MM.1S (cell line): ENCODE measurements around the gene CELF4.

Experiments
- DNase-seq: peaks from one replicate; pipeline ENCODE4 v3.0.0-alpha.2; 2015
- H2AFZ ChIP-seq: fragments of 300-600 bp; sonication (generic); 2 replicates; pipeline ENCODE4 v1.6.0; 2016; ENCODE audit warnings: antibody characterized with exemption, low read length
- H3F3A ChIP-seq: fragments of 300-600 bp; sonication (generic); 2 replicates; pipeline ENCODE4 v1.6.1; 2016; ENCODE audit warnings: mild to moderate bottlenecking, antibody characterized with exemption, low read length, moderate library complexity, mixed read lengths; ENCODE audit not compliant: insufficient read depth
- H3K27ac ChIP-seq: fragments of 300-600 bp; sonication (generic); 2 replicates; pipeline ENCODE4 v1.5.1; 2016; ENCODE audit warnings: mild to moderate bottlenecking, low read length
- H3K27me3 ChIP-seq: fragments of 300-600 bp; sonication (generic); replicated peaks from 2 replicates; pipeline ENCODE4 v1.6.0; 2016; ENCODE audit warnings: low read length; ENCODE audit not compliant: insufficient read depth
- H3K36me3 ChIP-seq: fragments of 300-600 bp; sonication (generic); replicated peaks from 2 replicates; pipeline ENCODE4 v1.6.1; 2016; ENCODE audit warnings: mild to moderate bottlenecking, low read length, mixed read lengths; ENCODE audit not compliant: insufficient read depth
- H3K4me1 ChIP-seq: fragments of 300-600 bp; sonication (generic); 2 replicates; pipeline ENCODE4 v1.6.1; 2016; ENCODE audit warnings: low read length, mixed read lengths
- H3K4me2 ChIP-seq: fragments of 300-600 bp; sonication (generic); 2 replicates; pipeline ENCODE4 v1.6.0; 2016; ENCODE audit warnings: low read depth, low read length
- H3K4me3 ChIP-seq: fragments of 300-600 bp; sonication (generic); 2 replicates; pipeline ENCODE4 v1.5.1; 2016; ENCODE audit warnings: low read length, mixed read lengths
- H3K79me2 ChIP-seq: fragments of 300-600 bp; sonication (generic); 2 replicates; pipeline ENCODE4 v1.6.1; 2016; ENCODE audit warnings: mixed run types, low read length, mixed read lengths
- H3K9ac ChIP-seq: fragments of 300-600 bp; sonication (generic); 2 replicates; pipeline ENCODE4 v1.6.1; 2016; ENCODE audit warnings: low read length, mixed read lengths
- H3K9me2 ChIP-seq: fragments of 300-600 bp; sonication (generic); replicated peaks from 2 replicates; pipeline ENCODE4 v1.6.1; 2016; ENCODE audit warnings: mild to moderate bottlenecking, low read length, mixed read lengths; ENCODE audit not compliant: insufficient read depth
- H3K9me3 ChIP-seq: fragments of 300-600 bp; sonication (generic); replicated peaks from 2 replicates; pipeline ENCODE4 v1.6.1; 2016; ENCODE audit warnings: mild to moderate bottlenecking, low read length, mixed read lengths; ENCODE audit not compliant: insufficient read depth
- H4K20me1 ChIP-seq: fragments of 300-600 bp; sonication (generic); 2 replicates; pipeline ENCODE4 v1.6.1; 2016; ENCODE audit warnings: mild to moderate bottlenecking, low read length, moderate library complexity, mixed read lengths; ENCODE audit not compliant: insufficient read depth
- EZH2 ChIP-seq: fragments of 300-600 bp; sonication (generic); optimal IDR thresholded peaks from 2 replicates; pipeline ENCODE3; 2017; ENCODE audit warnings: low read depth, mild to moderate bottlenecking, antibody characterized with exemption, low read length, mixed read lengths
- EZH2phosphoT487 ChIP-seq: fragments of 300-600 bp; sonication (generic); IDR thresholded peaks from 2 replicates; pipeline ENCODE4 v1.6.1; 2018; ENCODE audit warnings: antibody characterized with exemption, low read length
- TF ChIP-seq, protein P1 (sequence below): fragments of 300-600 bp; sonication (generic); IDR thresholded peaks from 2 replicates; pipeline ENCODE4 v1.5.1; 2016; ENCODE audit warnings: antibody characterized with exemption, low read length, mixed read lengths

Gene CELF4

DNA sequence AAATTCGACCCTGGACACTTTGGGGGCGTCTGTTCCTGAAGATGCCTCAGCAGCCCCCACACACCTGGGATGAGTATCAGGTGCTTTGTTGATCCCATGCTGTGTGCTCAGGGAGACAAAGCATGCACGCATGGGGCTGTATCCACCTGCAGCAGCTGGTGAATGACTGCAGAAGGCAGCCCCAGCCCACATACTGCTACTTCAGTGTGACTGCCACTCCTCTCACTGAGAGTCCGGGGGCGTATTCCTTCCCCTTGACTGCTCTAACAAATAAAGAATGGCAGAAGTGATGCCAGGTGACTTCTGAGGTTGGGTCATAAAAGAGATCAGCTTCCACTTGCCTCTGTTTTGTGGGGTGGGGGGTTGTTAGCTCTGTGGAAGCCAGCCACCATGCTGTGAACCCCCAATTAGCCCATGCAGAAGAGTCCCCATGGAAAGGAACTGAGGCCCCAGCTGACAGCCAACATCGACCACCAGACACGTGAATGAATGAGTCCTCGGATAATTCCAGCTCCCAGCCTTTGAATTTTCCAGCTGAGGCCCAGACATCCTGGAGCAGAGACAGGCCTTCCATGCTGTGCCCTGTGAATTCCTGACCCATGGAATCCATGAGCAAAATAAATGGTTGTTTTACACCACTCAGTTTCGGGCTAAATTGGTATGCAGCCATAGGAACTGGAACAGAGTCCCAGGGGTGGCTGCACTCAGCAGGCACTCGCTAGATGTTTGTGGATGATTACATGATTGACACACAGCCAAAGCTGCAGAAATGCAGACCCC is 289.3 kb downstream of the CELF4 start:
- DNase-seq: no peak
- H2AFZ ChIP-seq: no peak overlapping the region

DNA sequence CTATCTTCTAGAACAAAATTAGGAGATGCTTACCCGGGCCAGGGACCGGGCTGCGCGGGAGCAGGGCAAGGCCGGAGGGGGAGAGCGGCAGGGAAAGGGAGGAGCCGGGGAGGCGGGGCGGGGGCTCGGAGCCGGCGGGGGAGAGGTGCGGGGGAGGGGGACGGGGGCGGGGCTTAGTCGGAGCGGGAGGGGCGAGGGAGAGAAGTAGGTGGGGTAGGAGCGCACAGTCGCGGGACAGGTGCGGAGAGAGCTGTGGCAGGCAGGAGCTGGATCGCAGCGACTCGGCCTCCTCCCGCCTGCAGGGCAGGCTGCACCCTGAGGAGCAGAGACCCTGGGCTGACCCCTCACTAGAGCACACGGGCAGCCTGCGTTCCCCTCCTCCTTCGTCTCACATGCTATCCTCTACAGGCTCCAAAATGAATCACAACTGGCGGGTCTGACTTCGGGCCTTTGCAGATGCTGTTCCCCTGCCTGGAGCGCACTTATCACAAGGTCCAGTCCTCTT is 290.3 kb downstream of the CELF4 start:
- no peak overlapping the region for H2AFZ ChIP-seq
- H3K27me3 ChIP-seq: no peaks in the 10 kb centered on the region
- TF ChIP-seq, protein P1, sequence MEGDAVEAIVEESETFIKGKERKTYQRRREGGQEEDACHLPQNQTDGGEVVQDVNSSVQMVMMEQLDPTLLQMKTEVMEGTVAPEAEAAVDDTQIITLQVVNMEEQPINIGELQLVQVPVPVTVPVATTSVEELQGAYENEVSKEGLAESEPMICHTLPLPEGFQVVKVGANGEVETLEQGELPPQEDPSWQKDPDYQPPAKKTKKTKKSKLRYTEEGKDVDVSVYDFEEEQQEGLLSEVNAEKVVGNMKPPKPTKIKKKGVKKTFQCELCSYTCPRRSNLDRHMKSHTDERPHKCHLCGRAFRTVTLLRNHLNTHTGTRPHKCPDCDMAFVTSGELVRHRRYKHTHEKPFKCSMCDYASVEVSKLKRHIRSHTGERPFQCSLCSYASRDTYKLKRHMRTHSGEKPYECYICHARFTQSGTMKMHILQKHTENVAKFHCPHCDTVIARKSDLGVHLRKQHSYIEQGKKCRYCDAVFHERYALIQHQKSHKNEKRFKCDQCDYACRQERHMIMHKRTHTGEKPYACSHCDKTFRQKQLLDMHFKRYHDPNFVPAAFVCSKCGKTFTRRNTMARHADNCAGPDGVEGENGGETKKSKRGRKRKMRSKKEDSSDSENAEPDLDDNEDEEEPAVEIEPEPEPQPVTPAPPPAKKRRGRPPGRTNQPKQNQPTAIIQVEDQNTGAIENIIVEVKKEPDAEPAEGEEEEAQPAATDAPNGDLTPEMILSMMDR: no peak
- no peak for TF ChIP-seq EZH2phosphoT487
- H3K79me2 ChIP-seq: no peaks in the 10 kb centered on the region
- H3K9ac ChIP-seq: no peak overlapping the region
- no peaks in the 10 kb centered on the region for H3K4me1 ChIP-seq
- H3F3A ChIP-seq: no peaks in the 10 kb centered on the region
- H3K27ac ChIP-seq: no peak overlapping the region
- H4K20me1 ChIP-seq: no peaks in the 10 kb centered on the region
- H3K4me2 ChIP-seq: no peak overlapping the region
- H3K4me3 ChIP-seq: no peak overlapping the region
- no peaks in the 10 kb centered on the region for H3K9me2 ChIP-seq
- no peaks in the 10 kb centered on the region for H3K36me3 ChIP-seq
- H3K9me3 ChIP-seq: no peaks in the 10 kb centered on the region
- no peak for DNase-seq

More for the DNA sequence above, 289.3 kb downstream of the CELF4 start:
- no peaks in the 10 kb centered on the region for H3F3A ChIP-seq
- H3K4me1 ChIP-seq: no peaks in the 10 kb centered on the region
- H3K9me2 ChIP-seq: no peaks in the 10 kb centered on the region
- H3K4me3 ChIP-seq: no peak overlapping the region
- no peaks in the 10 kb centered on the region for H3K36me3 ChIP-seq
- no peaks in the 10 kb centered on the region for H3K27me3 ChIP-seq
- H3K4me2 ChIP-seq: no peak overlapping the region
- no peaks in the 10 kb centered on the region for H3K9me3 ChIP-seq
- no peaks in the 10 kb centered on the region for H4K20me1 ChIP-seq
- TF ChIP-seq, protein P1: no peak
- TF ChIP-seq EZH2phosphoT487: no peak
- no peak for TF ChIP-seq EZH2
- H3K27ac ChIP-seq: no peak overlapping the region
- H3K9ac ChIP-seq: no peak overlapping the region
- no peaks in the 10 kb centered on the region for H3K79me2 ChIP-seq

DNA sequence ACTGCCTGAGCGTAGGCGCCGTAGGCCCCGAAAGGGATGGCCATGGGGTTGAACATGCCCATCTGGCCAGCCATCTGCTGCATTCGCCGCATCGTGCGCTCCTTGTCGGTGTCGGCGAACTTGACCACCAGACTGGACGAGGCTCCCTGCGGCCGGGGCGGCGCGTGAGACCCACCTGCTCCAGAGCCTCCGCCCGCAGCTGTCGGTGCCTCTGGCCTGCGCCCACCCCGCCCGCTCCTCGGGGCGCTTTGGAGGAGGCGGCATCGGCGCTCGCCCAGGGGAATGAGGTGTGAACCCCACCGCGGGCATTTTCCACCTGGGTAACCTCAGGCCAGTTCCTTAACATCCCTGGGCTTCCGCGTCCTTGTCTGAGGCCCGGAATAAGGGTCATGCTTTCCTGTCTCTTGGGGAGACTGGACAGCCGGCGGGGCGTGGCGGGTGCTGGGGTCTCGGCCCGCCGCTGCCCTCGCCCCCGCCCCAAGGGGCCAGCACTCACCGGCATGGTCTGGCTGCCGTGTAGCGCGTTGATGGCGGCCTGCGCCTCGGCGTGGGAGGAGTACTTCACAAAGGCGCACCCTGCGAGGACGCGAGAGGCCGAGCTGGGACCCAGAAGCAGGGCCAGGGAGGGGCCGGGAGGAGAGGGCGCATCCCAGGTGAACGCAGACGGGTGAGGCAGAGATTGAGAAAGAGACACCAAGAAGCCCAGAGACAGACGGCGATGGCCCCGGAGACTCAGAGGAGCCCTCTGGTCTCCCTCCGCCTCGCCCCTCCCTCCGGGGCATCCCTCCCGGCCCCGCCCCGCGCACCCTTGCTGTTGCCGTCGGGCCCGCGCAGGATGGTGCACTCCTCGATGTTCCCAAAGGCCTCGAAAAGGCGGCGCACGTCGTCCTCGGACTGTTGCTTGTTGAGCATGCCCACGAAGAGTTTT is 291.0 kb downstream of the CELF4 start:
- Histone ChIP-seq H3K4me1 (no peaks in the 10 kb centered on the region), H2AFZ (no peak overlapping the region), H3K9ac (no peak overlapping the region), H3K9me2 (no peaks in the 10 kb centered on the region), H4K20me1 (no peaks in the 10 kb centered on the region), H3K4me2 (no peak overlapping the region), H3K36me3 (no peaks in the 10 kb centered on the region), H3K27ac (no peak overlapping the region), H3K79me2 (no peaks in the 10 kb centered on the region), H3F3A (no peaks in the 10 kb centered on the region), H3K9me3 (no peaks in the 10 kb centered on the region), H3K27me3 (no peaks in the 10 kb centered on the region), H3K4me3 (no peak overlapping the region)
- no peak for DNase-seq
- TF ChIP-seq EZH2 (no peak), EZH2phosphoT487 (no peak)
- TF ChIP-seq, protein P1: no peak
